Measurements from ENCODE around the gene VEZF1.

Gene VEZF1

GRCh38 chr17:57935833-57936807, 51.9 kb downstream of the VEZF1 start:
- in situ Hi-C loops (cut with MboI; ENCODE audit: low sequenced_read_pairs), result no loop called here

GRCh38 chr17:57931488-57932137, 56.4 kb downstream of the VEZF1 start:
- in situ Hi-C loops (cut with MboI; ENCODE audit: low sequenced_read_pairs), result no loop called here

GRCh38 chr17:57930239-57930638, 57.8 kb downstream of the VEZF1 start:
- in situ Hi-C loops (cut with MboI; ENCODE audit: low sequenced_read_pairs), result no loop called here

DNA sequence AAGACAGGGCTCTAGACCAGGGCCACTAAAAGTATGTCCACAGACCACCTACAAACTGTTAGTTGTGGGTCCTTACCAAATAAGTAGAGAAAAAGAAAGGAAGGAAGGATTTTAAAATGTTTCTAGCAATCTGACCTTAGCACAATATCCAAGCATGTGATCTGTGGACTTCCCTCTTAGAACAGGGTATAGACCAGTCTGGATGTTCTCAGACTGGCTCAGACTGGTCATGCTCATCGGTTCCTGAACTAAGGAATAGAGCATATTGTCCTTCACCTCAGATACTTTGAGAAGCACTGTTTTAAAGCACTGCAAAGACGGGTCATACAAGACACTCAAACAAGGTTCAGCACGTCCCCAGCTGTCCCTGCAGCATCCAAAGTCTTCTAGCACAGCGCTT, 58.7 kb downstream of the VEZF1 start:
- in situ Hi-C loops (cut with MboI; ENCODE audit: low sequenced_read_pairs), result no loop called here

DNA sequence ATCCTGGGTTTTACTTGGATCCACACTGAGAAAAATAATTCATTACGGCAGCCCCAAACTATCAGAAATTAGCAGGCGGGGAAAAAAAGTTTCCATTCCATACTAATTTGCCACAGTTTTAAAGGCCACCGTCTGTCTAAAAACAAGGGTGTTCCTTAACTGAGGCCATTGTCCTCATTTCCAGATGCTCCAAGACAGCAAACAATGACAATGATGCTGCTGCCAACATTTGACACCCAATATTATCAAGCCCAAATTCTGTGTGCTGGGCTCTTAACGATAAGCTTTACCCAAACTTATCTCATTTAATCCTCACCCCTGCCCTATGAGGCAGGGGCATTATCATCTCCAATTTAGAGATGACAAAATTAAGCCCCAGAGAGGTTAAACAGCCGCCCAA, 59.1 kb downstream of the VEZF1 start:
- in situ Hi-C loops (cut with MboI; ENCODE audit: low sequenced_read_pairs), result no loop called here

DNA sequence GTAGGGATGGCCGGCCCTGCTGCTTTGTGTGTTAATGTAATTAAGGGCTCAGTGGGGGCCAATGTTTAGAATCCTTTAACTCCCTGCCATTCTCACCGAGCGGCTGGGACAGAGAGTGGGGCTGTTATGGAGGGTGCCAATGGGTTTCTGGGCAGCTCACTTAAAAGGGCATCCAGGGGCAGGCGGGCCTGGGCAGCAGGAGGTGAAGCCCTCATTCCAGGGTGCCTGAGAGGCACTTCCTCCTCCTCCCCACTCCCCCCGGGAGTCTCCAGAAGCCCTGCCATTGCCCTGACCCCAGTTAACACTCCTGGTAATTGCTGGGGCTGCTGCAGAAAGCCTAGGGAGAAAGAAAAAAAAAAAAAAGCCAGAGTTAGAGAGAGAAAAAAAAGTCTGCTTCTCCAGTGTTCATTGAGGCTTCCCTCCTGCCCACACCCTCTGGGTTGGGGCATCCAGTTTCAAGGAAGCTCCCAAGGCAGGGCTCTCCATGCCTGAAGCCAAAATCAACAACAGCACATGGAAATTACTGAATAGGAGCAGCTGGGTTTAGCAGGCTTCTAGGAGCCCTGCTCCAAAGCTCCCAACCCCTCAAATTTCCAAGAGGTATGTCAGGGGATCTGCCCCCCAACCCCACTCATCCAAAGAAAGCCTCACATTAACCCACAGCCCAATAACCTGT, 60.9 kb downstream of the VEZF1 start:
- in situ Hi-C loops (cut with MboI; ENCODE audit: low sequenced_read_pairs), result no loop called here

DNA sequence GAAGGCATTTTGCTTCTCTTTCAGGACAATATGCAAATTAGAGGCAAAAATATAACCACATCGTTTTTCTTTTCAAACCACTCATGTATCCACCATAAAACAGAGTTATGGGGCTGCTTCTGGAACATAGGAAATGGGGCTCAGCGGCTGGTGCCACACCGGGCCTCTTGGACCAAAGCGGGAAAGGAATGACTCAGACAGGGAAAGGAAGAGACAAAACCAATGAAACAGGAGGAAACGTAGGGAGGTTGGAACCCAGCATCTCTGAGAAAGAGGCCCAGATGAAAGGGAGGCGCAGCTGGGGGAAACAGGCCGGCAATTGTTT, 61.4 kb downstream of the VEZF1 start:
- in situ Hi-C loops (cut with MboI; ENCODE audit: low sequenced_read_pairs), result no loop called here

DNA sequence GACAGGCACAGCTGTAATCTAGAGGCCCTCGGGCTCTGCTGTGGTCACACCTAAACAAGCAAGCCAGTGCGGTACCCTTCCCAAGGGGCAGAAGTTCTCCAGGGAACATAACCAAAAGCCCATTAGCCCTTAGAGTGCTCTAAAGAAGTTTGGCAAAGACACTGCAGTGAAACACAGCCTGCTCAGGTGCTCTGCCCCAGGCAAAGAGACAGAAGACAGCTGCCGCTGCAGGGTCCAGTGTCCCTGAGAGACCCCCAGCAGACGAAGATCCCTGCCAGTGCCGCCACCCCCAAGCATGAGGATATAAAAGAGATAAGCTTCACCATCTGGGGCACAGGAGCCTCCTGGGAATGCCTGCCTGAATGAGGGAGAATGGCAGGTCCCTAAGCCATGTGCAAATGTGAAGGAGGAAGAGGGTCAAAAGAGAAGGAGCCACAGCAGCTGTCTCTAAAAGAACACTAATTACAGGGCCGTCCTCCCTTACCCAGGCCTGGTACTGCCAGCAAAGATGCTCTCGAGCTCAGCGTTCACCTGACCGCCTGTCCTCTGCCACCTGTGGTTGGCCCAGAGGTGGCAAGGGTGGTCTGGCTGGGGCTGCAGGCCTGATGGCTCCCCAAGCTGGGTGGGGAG, 62.6 kb downstream of the VEZF1 start:
- in situ Hi-C loops (cut with MboI; ENCODE audit: low sequenced_read_pairs), result no loop called here

GRCh38 chr17:57924677-57925076, 63.4 kb downstream of the VEZF1 start:
- in situ Hi-C loops (cut with MboI; ENCODE audit: low sequenced_read_pairs), result no loop called here

Measured in HL-60/S4 treated with retinoic acid at 250 ng/mL for 4 days and 3 days (cell line).